PC-9 (cell line): Measurements from ENCODE around the gene CEBPA.

Source experiments
- CTCF ChIP-seq: fragments of 200-600 bp; sonication (generic); conservative IDR thresholded peaks from 2 replicates; pipeline ENCODE4 v1.6.1; 2017; ENCODE audit warnings: mixed run types, antibody characterized with exemption, mild to moderate bottlenecking, moderate library complexity
- EZH2 ChIP-seq: fragments of 200-600 bp; sonication (generic); IDR thresholded peaks from 2 replicates; pipeline ENCODE4 v1.8.0; 2017; ENCODE audit warnings: antibody characterized with exemption, low read depth

GRCh38 chr19:33325920-33326319 is 23.6 kb upstream of the CEBPA start:
- no peak for TF ChIP-seq CTCF
- no peak for TF ChIP-seq EZH2
